Measurements from ENCODE around the gene ANKH. TPM values are rescaled to one million over a fixed set of nuclear protein-coding genes. Genes with fewer than 3 reads are reported as not detected.
A peak's percentile ranks its signal among the peaks of the same experiment; 100 is the strongest.

Gene ANKH
- total RNA-seq, 1 donor from 2014 or later, result 45.0 TPM

- no peaks in the 10 kb centered on the region for H3K27me3 Mint-ChIP-seq (ENCODE audit: low read depth)
- no peak for DNase-seq (ENCODE audit: low spot score)
- no peaks in the 10 kb centered on the region for H3K9me3 Mint-ChIP-seq
- peaks cover 25% of the 10 kb centered on the region for H3K4me1 Mint-ChIP-seq (ENCODE audit: low read depth)
- intact Hi-C loops (cut with micrococcal nuclease), result no loop called here
- no peak overlapping the region for H3K4me3 Mint-ChIP-seq (ENCODE audit: low read depth)
- no peak overlapping the region for H3K27ac Mint-ChIP-seq
- peaks cover 33% of the 10 kb centered on the region for H3K36me3 Mint-ChIP-seq (ENCODE audit: low read depth)
Observed at GRCh38 chr5:14739538-14739937, 132.0 kb downstream of the ANKH start.

GRCh38 chr5:14738050-14738449 lies 133.5 kb downstream of the ANKH start:
- H3K27me3 Mint-ChIP-seq (ENCODE audit: low read depth), result no peaks in the 10 kb centered on the region
- intact Hi-C loops (cut with micrococcal nuclease), result no loop called here
- H3K4me1 Mint-ChIP-seq (ENCODE audit: low read depth), result peaks cover 19% of the 10 kb centered on the region
- H3K4me3 Mint-ChIP-seq (ENCODE audit: low read depth), result no peak overlapping the region
- DNase-seq (ENCODE audit: low spot score), result no peak
- no peak overlapping the region for H3K27ac Mint-ChIP-seq
- H3K9me3 Mint-ChIP-seq, result no peaks in the 10 kb centered on the region
- H3K36me3 Mint-ChIP-seq (ENCODE audit: low read depth), result peaks cover 27% of the 10 kb centered on the region

- DNase-seq (ENCODE audit: low spot score), result no peak
- Mint-ChIP-seq H3K27me3 (ENCODE audit: low read depth) (no peaks in the 10 kb centered on the region), H3K27ac (no peak overlapping the region), H3K4me1 (ENCODE audit: low read depth) (peaks cover 12% of the 10 kb centered on the region), H3K4me3 (ENCODE audit: low read depth) (no peak overlapping the region), H3K36me3 (ENCODE audit: low read depth) (peaks cover 24% of the 10 kb centered on the region), H3K9me3 (no peaks in the 10 kb centered on the region)
- intact Hi-C loops (cut with micrococcal nuclease), result no loop called here
Observed at GRCh38 chr5:14737291-14737690, 134.3 kb downstream of the ANKH start.

DNA sequence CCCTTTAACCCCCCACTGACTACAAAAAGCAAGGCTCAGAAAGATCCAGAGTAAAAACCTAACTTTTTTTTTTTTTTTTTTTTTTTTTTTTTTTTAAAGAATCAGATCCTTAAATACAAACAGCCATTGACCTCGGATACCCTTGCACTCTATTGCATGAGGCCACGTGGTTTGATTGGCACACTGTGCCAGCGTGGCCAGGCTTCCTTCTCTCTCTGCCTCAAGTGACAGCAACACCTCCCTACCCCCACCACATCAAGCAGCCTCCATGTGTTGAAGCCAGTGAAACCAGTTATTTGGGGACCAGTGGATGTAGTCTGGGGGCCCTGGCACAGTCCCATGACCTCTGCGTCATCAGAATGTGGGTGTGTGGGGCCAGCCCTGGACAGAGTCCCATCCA lies 135.6 kb downstream of the ANKH start:
- H3K4me3 Mint-ChIP-seq (ENCODE audit: low read depth), result no peak overlapping the region
- no peak overlapping the region for H3K27ac Mint-ChIP-seq

DNA sequence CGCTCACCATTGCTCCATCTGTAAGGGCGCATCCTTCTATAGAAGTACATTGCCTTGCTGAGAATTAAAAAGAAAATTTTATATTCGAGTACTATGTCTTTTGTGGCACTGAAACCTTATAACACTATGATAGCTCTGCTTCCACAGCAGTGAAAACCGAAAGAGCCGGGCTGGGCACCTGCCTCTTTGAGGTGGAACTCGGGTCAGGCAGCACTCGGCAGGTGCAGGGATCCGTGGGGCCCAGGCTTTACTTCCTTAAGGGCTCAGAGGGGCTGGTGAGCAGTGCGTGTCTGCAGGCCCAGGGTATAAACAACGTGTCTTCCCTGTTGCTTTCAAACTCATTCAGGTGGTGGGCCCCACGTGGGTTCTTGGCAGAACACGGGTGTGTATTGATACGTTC lies 137.2 kb downstream of the ANKH start:
- no peak for DNase-seq (ENCODE audit: low spot score)
- Mint-ChIP-seq H3K27me3 (ENCODE audit: low read depth) (no peaks in the 10 kb centered on the region), H3K9me3 (no peaks in the 10 kb centered on the region), H3K4me3 (ENCODE audit: low read depth) (no peak overlapping the region), H3K36me3 (ENCODE audit: low read depth) (peaks cover 15% of the 10 kb centered on the region), H3K27ac (no peak overlapping the region), H3K4me1 (ENCODE audit: low read depth) (no peaks in the 10 kb centered on the region)
- intact Hi-C loops (cut with micrococcal nuclease), result no loop called here

More for the DNA sequence above, 135.6 kb downstream of the ANKH start:
- Mint-ChIP-seq H3K36me3 (ENCODE audit: low read depth) (peaks cover 17% of the 10 kb centered on the region), H3K27me3 (ENCODE audit: low read depth) (no peaks in the 10 kb centered on the region), H3K4me1 (ENCODE audit: low read depth) (no peaks in the 10 kb centered on the region), H3K9me3 (no peaks in the 10 kb centered on the region)
- DNase-seq (ENCODE audit: low spot score), result no peak
- intact Hi-C loops (cut with micrococcal nuclease), result no loop called here

- Mint-ChIP-seq H3K36me3 (ENCODE audit: low read depth) (peaks cover 13% of the 10 kb centered on the region), H3K27me3 (ENCODE audit: low read depth) (no peaks in the 10 kb centered on the region), H3K4me3 (ENCODE audit: low read depth) (no peak overlapping the region), H3K9me3 (no peaks in the 10 kb centered on the region), H3K27ac (no peak overlapping the region), H3K4me1 (ENCODE audit: low read depth) (no peaks in the 10 kb centered on the region)
- intact Hi-C loops (cut with micrococcal nuclease), result no loop called here
- DNase-seq (ENCODE audit: low spot score), result no peak
Observed at GRCh38 chr5:14733661-14734060, 137.9 kb downstream of the ANKH start.

DNA sequence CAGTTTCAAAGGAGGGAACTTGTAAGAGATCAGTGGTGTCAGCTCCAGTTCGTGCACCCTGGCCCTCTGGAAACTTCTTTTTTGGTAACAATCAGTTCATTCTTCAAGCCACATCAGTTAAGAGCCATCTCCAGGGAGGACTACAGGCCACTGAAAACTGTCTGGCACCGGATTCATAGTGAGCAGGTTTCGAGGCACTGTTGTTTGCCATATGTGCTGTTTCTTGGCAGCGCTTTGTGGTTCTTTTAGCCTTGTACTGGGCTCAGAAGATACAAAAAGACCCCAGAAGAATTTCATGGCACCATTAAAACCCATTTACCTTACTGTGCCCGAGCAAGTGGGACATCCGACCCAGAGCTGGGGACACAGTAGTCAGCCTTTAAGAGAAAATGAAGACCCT lies 138.6 kb downstream of the ANKH start:
- Mint-ChIP-seq H3K27me3 (ENCODE audit: low read depth) (no peaks in the 10 kb centered on the region), H3K9me3 (no peaks in the 10 kb centered on the region), H3K36me3 (ENCODE audit: low read depth) (peaks cover 10% of the 10 kb centered on the region), H3K4me1 (ENCODE audit: low read depth) (no peaks in the 10 kb centered on the region), H3K27ac (no peak overlapping the region), H3K4me3 (ENCODE audit: low read depth) (no peak overlapping the region)
- intact Hi-C loops (cut with micrococcal nuclease), result no loop called here
- no peak for DNase-seq (ENCODE audit: low spot score)

GRCh38 chr5:14730881-14731280 lies 140.7 kb downstream of the ANKH start:
- no peak for DNase-seq (ENCODE audit: low spot score)
- no peaks in the 10 kb centered on the region for H3K9me3 Mint-ChIP-seq
- H3K27me3 Mint-ChIP-seq (ENCODE audit: low read depth), result no peaks in the 10 kb centered on the region
- intact Hi-C loops (cut with micrococcal nuclease), result no loop called here
- no peak overlapping the region for H3K4me3 Mint-ChIP-seq (ENCODE audit: low read depth)
- no peaks in the 10 kb centered on the region for H3K4me1 Mint-ChIP-seq (ENCODE audit: low read depth)
- no peak overlapping the region for H3K27ac Mint-ChIP-seq
- H3K36me3 Mint-ChIP-seq (ENCODE audit: low read depth), result peaks cover 9% of the 10 kb centered on the region

- H3K4me3 Mint-ChIP-seq (ENCODE audit: low read depth), result no peak overlapping the region
- H3K27me3 Mint-ChIP-seq (ENCODE audit: low read depth), result no peaks in the 10 kb centered on the region
- H3K36me3 Mint-ChIP-seq (ENCODE audit: low read depth), result peaks cover 11% of the 10 kb centered on the region
- DNase-seq (ENCODE audit: low spot score), result no peak
- intact Hi-C loops (cut with micrococcal nuclease), result no loop called here
- H3K27ac Mint-ChIP-seq, result no peak overlapping the region
- H3K4me1 Mint-ChIP-seq (ENCODE audit: low read depth), result no peaks in the 10 kb centered on the region
- no peaks in the 10 kb centered on the region for H3K9me3 Mint-ChIP-seq
Observed at GRCh38 chr5:14730466-14730865, 141.1 kb downstream of the ANKH start.

DNA sequence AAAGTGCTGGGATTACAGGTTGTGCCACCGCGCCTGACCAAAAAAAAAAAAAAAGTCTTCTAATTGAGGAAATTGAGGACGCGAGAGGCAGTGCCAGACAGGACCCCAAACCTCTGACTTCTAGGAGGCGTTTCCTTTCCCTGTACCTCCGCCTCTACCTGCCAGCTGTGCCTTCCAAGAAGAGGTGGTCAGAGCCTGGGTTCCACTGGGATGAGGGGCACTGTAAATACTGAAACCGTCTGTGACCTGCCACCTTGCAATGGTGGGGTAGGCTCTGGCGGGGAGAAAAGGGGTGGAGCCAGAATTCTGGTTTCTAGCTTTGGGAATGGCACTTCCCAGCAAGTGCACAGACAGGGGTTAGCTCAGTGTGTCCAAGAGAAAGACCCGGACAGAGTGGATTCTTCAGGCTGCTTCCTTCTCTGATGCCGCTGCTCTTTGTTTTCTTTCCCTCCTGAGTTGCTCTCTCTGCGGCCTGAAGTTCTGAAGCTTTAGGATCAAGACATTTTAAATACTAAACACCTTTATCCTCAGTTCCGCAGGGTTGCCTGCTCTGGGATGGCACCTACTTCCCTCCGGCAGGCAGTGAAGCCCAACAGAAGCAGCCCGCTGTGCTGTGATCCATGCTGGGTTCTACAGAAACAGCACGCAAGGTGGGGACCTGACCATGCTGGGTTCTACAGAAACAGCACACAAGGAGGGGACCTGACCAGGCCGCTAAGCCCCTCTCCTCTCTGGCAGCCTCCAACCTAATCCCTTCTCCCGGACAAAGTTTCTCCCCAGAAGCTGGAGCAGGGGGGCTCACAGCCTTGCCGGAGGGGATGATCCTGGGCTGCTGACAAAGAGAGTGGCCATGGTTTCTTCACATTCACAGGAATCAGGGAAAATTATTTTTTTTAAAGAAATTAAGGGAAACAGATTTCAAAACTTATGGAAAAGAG lies 141.9 kb downstream of the ANKH start:
- no peak overlapping the region for H3K27ac Mint-ChIP-seq
- H3K4me3 Mint-ChIP-seq (ENCODE audit: low read depth), result no peak overlapping the region
- H3K36me3 Mint-ChIP-seq (ENCODE audit: low read depth), result peaks cover 18% of the 10 kb centered on the region
- DNase-seq (ENCODE audit: low spot score), result no peak
- H3K27me3 Mint-ChIP-seq (ENCODE audit: low read depth), result no peaks in the 10 kb centered on the region
- intact Hi-C loops (cut with micrococcal nuclease), result loop anchor here (5.0 to 10.0 kb wide), 2 partner anchors 78 to 195 kb away; no protein-coding TSS in a partner anchor
- H3K4me1 Mint-ChIP-seq (ENCODE audit: low read depth), result no peaks in the 10 kb centered on the region
- no peaks in the 10 kb centered on the region for H3K9me3 Mint-ChIP-seq

DNA sequence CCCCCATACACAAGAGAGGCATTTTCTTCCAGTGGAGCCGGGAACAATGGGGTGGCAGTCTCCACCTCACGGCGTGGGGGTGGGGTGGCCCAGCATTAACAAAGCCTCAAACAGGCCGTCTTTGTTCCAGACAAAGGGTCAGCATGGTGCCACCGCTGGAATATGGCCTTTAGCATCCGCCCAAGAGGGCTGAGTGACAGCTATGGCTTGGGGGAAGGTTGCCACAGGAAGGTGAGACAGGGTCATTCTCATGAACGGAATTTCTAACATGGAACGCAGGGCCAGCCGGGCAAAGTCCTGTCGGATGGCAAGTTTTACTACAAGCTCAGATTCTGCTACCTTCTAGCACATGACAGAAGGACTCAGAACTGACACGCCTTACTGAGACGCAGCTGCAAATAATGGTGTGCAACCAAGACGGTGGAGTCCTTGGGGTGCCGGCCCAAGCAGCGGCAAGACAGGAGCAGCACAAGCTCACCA lies 143.1 kb downstream of the ANKH start:
- H3K9me3 Mint-ChIP-seq, result no peaks in the 10 kb centered on the region
- DNase-seq (ENCODE audit: low spot score), result no peak
- H3K27me3 Mint-ChIP-seq (ENCODE audit: low read depth), result no peaks in the 10 kb centered on the region
- H3K4me1 Mint-ChIP-seq (ENCODE audit: low read depth), result peaks cover 2% of the 10 kb centered on the region
- peaks cover 23% of the 10 kb centered on the region for H3K36me3 Mint-ChIP-seq (ENCODE audit: low read depth)
- H3K27ac Mint-ChIP-seq, result no peak overlapping the region
- no peak overlapping the region for H3K4me3 Mint-ChIP-seq (ENCODE audit: low read depth)
- intact Hi-C loops (cut with micrococcal nuclease), result loop anchor here (5.0 to 10.0 kb wide), 2 partner anchors 79 to 196 kb away; no protein-coding TSS in a partner anchor

GRCh38 chr5:14727928-14728458 lies 143.6 kb downstream of the ANKH start:
- H3K4me1 Mint-ChIP-seq (ENCODE audit: low read depth), result peaks cover 2% of the 10 kb centered on the region
- H3K36me3 Mint-ChIP-seq (ENCODE audit: low read depth), result peaks cover 26% of the 10 kb centered on the region
- H3K27me3 Mint-ChIP-seq (ENCODE audit: low read depth), result no peaks in the 10 kb centered on the region
- no peak overlapping the region for H3K27ac Mint-ChIP-seq
- DNase-seq (ENCODE audit: low spot score), result no peak
- no peak overlapping the region for H3K4me3 Mint-ChIP-seq (ENCODE audit: low read depth)
- intact Hi-C loops (cut with micrococcal nuclease), result loop anchor here (1.0 to 10.0 kb wide), 4 partner anchors 79 to 275 kb away; partner anchors contain the start of gene ANKH
- H3K9me3 Mint-ChIP-seq, result no peaks in the 10 kb centered on the region

- Mint-ChIP-seq H3K9me3 (no peaks in the 10 kb centered on the region), H3K27me3 (ENCODE audit: low read depth) (no peaks in the 10 kb centered on the region), H3K36me3 (ENCODE audit: low read depth) (peaks cover 32% of the 10 kb centered on the region), H3K4me3 (ENCODE audit: low read depth) (no peak overlapping the region), H3K4me1 (ENCODE audit: low read depth) (peaks cover 2% of the 10 kb centered on the region), H3K27ac (no peak overlapping the region)
- peak; percentile 57 for DNase-seq (ENCODE audit: low spot score)
- intact Hi-C loops (cut with micrococcal nuclease), result loop anchor here (1.0 to 10.0 kb wide), 4 partner anchors 80 to 276 kb away; partner anchors contain the start of gene ANKH
Observed at GRCh38 chr5:14727428-14727865, 144.1 kb downstream of the ANKH start.
